H9 (cell line): Measurements from ENCODE around the gene GAP43. TPM values are rescaled to one million over a fixed set of nuclear protein-coding genes. Genes with fewer than 3 reads are reported as not detected.

Experiments
- DNase-seq: peaks from one replicate; pipeline ENCODE4 v3.0.0-alpha.2; 2017
- H2AFZ ChIP-seq: one replicate; pipeline ENCODE4 v1.6.1; 2013; ENCODE audit warnings: mild to moderate bottlenecking, low read length, control low read depth, moderate library complexity
- H2AK5ac ChIP-seq: 2 replicates; pipeline ENCODE4 v1.6.1; 2013; ENCODE audit warnings: low read length, control low read depth, mixed read lengths; ENCODE audit not compliant: insufficient read length
- H2BK120ac ChIP-seq: one replicate; pipeline ENCODE4 v1.6.1; 2013; ENCODE audit warnings: low read depth, mild to moderate bottlenecking, low read length, control low read depth, inconsistent platforms; ENCODE audit not compliant: poor library complexity, severe bottlenecking
- H2BK12ac ChIP-seq: 2 replicates; pipeline ENCODE4 v1.6.1; 2013; ENCODE audit warnings: low read length, control low read depth, mixed read lengths, low read depth; ENCODE audit not compliant: insufficient read length
- H2BK15ac ChIP-seq: 2 replicates; pipeline ENCODE4 v1.6.1; 2013; ENCODE audit warnings: low read depth, low read length, control low read depth
- H2BK20ac ChIP-seq: one replicate; pipeline ENCODE4 v1.6.1; 2013; ENCODE audit warnings: low read depth, mild to moderate bottlenecking, low read length, control low read depth, inconsistent platforms; ENCODE audit not compliant: poor library complexity, severe bottlenecking
- H2BK5ac ChIP-seq: 2 replicates; pipeline ENCODE4 v1.6.1; 2013; ENCODE audit warnings: low read length, control low read depth, mixed read lengths; ENCODE audit not compliant: insufficient read length
- H3K14ac ChIP-seq: 2 replicates; pipeline ENCODE4 v1.6.1; 2013; ENCODE audit warnings: low read length, control low read depth; ENCODE audit not compliant: insufficient read depth
- H3K18ac ChIP-seq: 2 replicates; pipeline ENCODE4 v1.6.1; 2013; ENCODE audit warnings: low read depth, mild to moderate bottlenecking, mixed read lengths, low read length, control low read depth; ENCODE audit not compliant: insufficient read length
- H3K23ac ChIP-seq: 2 replicates; pipeline ENCODE4 v1.6.1; 2013; ENCODE audit warnings: low read length, control low read depth, mixed read lengths, low read depth; ENCODE audit not compliant: insufficient read length
- H3K23me2 ChIP-seq: 2 replicates; pipeline ENCODE4 v1.6.1; 2013; ENCODE audit warnings: low read depth, mild to moderate bottlenecking, mixed read lengths, low read length, control low read depth; ENCODE audit not compliant: insufficient read length, poor library complexity, severe bottlenecking
- H3K27ac ChIP-seq: 2 replicates; pipeline ENCODE4 v1.5.1; 2013; ENCODE audit warnings: low read length, control low read depth, mixed read lengths, low read depth; ENCODE audit not compliant: insufficient read length
- H3K27me3 ChIP-seq: 2 replicates; pipeline ENCODE4 v1.6.1; 2013; ENCODE audit warnings: low read length, control low read depth, inconsistent platforms; ENCODE audit not compliant: insufficient read depth
- H3K4ac ChIP-seq: 2 replicates; pipeline ENCODE4 v1.6.1; 2013; ENCODE audit warnings: low read depth, mild to moderate bottlenecking, control low read depth, inconsistent platforms, low read length, moderate library complexity
- H3K4me1 ChIP-seq: 2 replicates; pipeline ENCODE4 v1.6.1; 2013; ENCODE audit warnings: low read length, control low read depth, inconsistent platforms; ENCODE audit not compliant: insufficient read depth
- H3K4me2 ChIP-seq: 2 replicates; pipeline ENCODE4 v1.6.1; 2013; ENCODE audit warnings: low read length, control low read depth, mixed read lengths; ENCODE audit not compliant: insufficient read length, insufficient read depth
- H3K56ac ChIP-seq: 2 replicates; pipeline ENCODE4 v1.6.1; 2013; ENCODE audit warnings: low read depth, mild to moderate bottlenecking, mixed read lengths, low read length, control low read depth; ENCODE audit not compliant: insufficient read length
- H3K79me1 ChIP-seq: 2 replicates; pipeline ENCODE4 v1.6.1; 2013; ENCODE audit warnings: low read depth, mild to moderate bottlenecking, moderate library complexity, low read length, control low read depth, inconsistent platforms; ENCODE audit not compliant: insufficient read depth, poor library complexity, severe bottlenecking
- H3K79me2 ChIP-seq: 2 replicates; pipeline ENCODE4 v1.6.1; 2013; ENCODE audit warnings: low read length, control low read depth, inconsistent platforms; ENCODE audit not compliant: insufficient read depth
- H3K9ac ChIP-seq: 2 replicates; pipeline ENCODE4 v1.6.1; 2013; ENCODE audit warnings: low read length, control low read depth, mixed read lengths; ENCODE audit not compliant: insufficient read length; ENCODE audit errors: extremely low read depth
- H3K9me3 ChIP-seq: one replicate; pipeline ENCODE4 v1.6.1; 2013; ENCODE audit warnings: low read depth, low read length, inconsistent platforms; ENCODE audit not compliant: control insufficient read depth
- H3T11ph ChIP-seq: one replicate; pipeline ENCODE4 v1.6.1; 2013; ENCODE audit warnings: mild to moderate bottlenecking, low read length, control low read depth, inconsistent platforms
- H4K20me1 ChIP-seq: one replicate; pipeline ENCODE4 v1.6.1; 2013; ENCODE audit not compliant: control insufficient read depth, insufficient read length, insufficient read depth
- H4K5ac ChIP-seq: 2 replicates; pipeline ENCODE4 v1.6.1; 2013; ENCODE audit warnings: low read depth, mild to moderate bottlenecking, mixed read lengths, low read length, control low read depth; ENCODE audit not compliant: insufficient read length
- H4K8ac ChIP-seq: replicated peaks from 2 replicates; pipeline ENCODE4 v1.6.1; 2013; ENCODE audit warnings: low read length, control low read depth, mixed read lengths, low read depth; ENCODE audit not compliant: insufficient read length
- H4K91ac ChIP-seq: 2 replicates; pipeline ENCODE4 v1.6.1; 2013; ENCODE audit warnings: low read depth, mild to moderate bottlenecking, moderate library complexity, mixed read lengths, low read length, control low read depth; ENCODE audit not compliant: insufficient read length
- H3K27ac Mint-ChIP-seq, 3 experiments: 2 replicates in 2 of 3; 3 replicates in 1 of 3; pipeline ENCODE4 v1.8.0; 2020 to 2021; ENCODE audit warnings: mixed read lengths in 3 of 3, mild to moderate bottlenecking in 1 of 3, moderate library complexity in 1 of 3
- H3K27me3 Mint-ChIP-seq: 2 replicates; pipeline ENCODE4 v1.8.0; 2021; ENCODE audit warnings: low read depth, mild to moderate bottlenecking, moderate library complexity, mixed read lengths
- H3K36me3 Mint-ChIP-seq, 3 experiments: 2 replicates in 2 of 3; 3 replicates in 1 of 3; pipeline ENCODE4 v1.8.0; 2020 to 2021; ENCODE audit warnings: low read depth in 3 of 3, mixed read lengths in 3 of 3; ENCODE audit not compliant: insufficient read depth in 1 of 3
- H3K4me1 Mint-ChIP-seq, 2 experiments: 2 replicates each; pipeline ENCODE4 v1.8.0; 2020; ENCODE audit warnings: mixed read lengths in 2 of 2
- H3K4me3 Mint-ChIP-seq, 2 experiments: 2 replicates in 1 of 2; 3 replicates in 1 of 2; pipeline ENCODE4 v1.8.0; 2020 to 2021; ENCODE audit warnings: mild to moderate bottlenecking in 2 of 2, mixed read lengths in 2 of 2, moderate library complexity in 1 of 2
- H3K9me3 Mint-ChIP-seq, 2 experiments: 2 replicates in 1 of 2; 3 replicates in 1 of 2; pipeline ENCODE4 v1.8.0; 2020; ENCODE audit warnings: mild to moderate bottlenecking in 2 of 2, mixed read lengths in 2 of 2, moderate library complexity in 1 of 2
- CTCF ChIP-seq: fragments of 200-600 bp; sonication (generic); conservative IDR thresholded peaks from 3 replicates; pipeline ENCODE4 v1.8.0; 2021; ENCODE audit warnings: antibody characterized with exemption, mild to moderate bottlenecking
- WGBS: extraction: QIAGEN DNeasy Blood & Tissue Kit; methylation state at CpG from one replicate; pipeline ENCODE4 v1.1.7; 2013; ENCODE audit warnings: missing lambda C conversion rate, low lambda C conversion rate, mixed read lengths; ENCODE audit not compliant: insufficient read length; ENCODE audit errors: extremely low coverage; 5-methylcytosine and 5-hydroxymethylcytosine counted together
- total RNA-seq: library from RNA; stranded (reverse); gene quantifications from 2 replicates; pipeline ENCODE4 v1.2.1, GENCODE V29; 2021

The GAP43 gene
- total RNA-seq, 1 experiment from 2014 or later, result 12.8 TPM

- H3K23me2 ChIP-seq, result no peaks in the 10 kb centered on the region
- H2BK12ac ChIP-seq, result no peak overlapping the region
- H3K9me3 ChIP-seq, result no peaks in the 10 kb centered on the region
- H3K27ac ChIP-seq, result no peak overlapping the region
- Mint-ChIP-seq H3K27me3 (no peaks in the 10 kb centered on the region; the same call in 1 of the 2 replicates), H3K36me3 (no peaks in the 10 kb centered on the region), H3K27ac (no peak overlapping the region), H3K4me1 (peaks cover 3 to 7% of the 10 kb centered on the region in 2 experiments; a peak in 2 of 4 replicates), H3K4me3 (no peak overlapping the region), H3K9me3 (no peaks in the 10 kb centered on the region)
- peaks cover 4% of the 10 kb centered on the region; the same call in 1 of the 2 replicates for H3K4me1 ChIP-seq
- no peak overlapping the region for H3K14ac ChIP-seq
- H3K79me2 ChIP-seq, result no peaks in the 10 kb centered on the region
- H3K79me1 ChIP-seq, result no peaks in the 10 kb centered on the region
- H2AFZ ChIP-seq, result no peak overlapping the region
- H4K8ac ChIP-seq, result no peak overlapping the region
- no peak overlapping the region for H3K4me2 ChIP-seq
- H2AK5ac ChIP-seq, result no peak overlapping the region
- no peaks in the 10 kb centered on the region for H3K27me3 ChIP-seq
- no CpG with 5 or more reads among the region's 1 CpG for WGBS
- H3K4ac ChIP-seq, result no peak overlapping the region
- no peak overlapping the region for H2BK5ac ChIP-seq
- DNase-seq, result no peak
- H3T11ph ChIP-seq, result no peak overlapping the region
- no peak overlapping the region for H3K18ac ChIP-seq
- H4K91ac ChIP-seq, result no peak overlapping the region
- no peak overlapping the region for H3K9ac ChIP-seq
- no peak overlapping the region for H3K23ac ChIP-seq
- H2BK15ac ChIP-seq, result no peak overlapping the region
- no peaks in the 10 kb centered on the region for H4K20me1 ChIP-seq
- H2BK20ac ChIP-seq, result no peak overlapping the region
- H3K56ac ChIP-seq, result no peak overlapping the region
- H4K5ac ChIP-seq, result no peak overlapping the region
- no peak overlapping the region for H2BK120ac ChIP-seq
- TF ChIP-seq CTCF, result no peak
Measured at GRCh38 chr3:115635406-115635805, 12.1 kb downstream of the GAP43 start.
